Activated CD4-positive, alpha-beta T cell treated with anti-CD3 and anti-CD28 coated beads, Interleukin-2, Interleukin-6, amounts not matched to agents 100 ng/mL and 50 ng/mL, durations not matched to agents 16 hours and 8 hours (primary cell): Measurements from ENCODE around the gene DNM2.
"Not testable (repeated sequence)": the region's sequence is repeated elsewhere in the genome, so short reads cannot be mapped to it uniquely, and the experiment has no call there.

Experiments used
- DNase-seq: peaks from one replicate; pipeline ENCODE4 v3.0.0-alpha.2; 2020

The DNM2 gene

GRCh38 chr19:10727685-10728201 lies 9.9 kb downstream of the DNM2 start:
- no peak for DNase-seq

DNA sequence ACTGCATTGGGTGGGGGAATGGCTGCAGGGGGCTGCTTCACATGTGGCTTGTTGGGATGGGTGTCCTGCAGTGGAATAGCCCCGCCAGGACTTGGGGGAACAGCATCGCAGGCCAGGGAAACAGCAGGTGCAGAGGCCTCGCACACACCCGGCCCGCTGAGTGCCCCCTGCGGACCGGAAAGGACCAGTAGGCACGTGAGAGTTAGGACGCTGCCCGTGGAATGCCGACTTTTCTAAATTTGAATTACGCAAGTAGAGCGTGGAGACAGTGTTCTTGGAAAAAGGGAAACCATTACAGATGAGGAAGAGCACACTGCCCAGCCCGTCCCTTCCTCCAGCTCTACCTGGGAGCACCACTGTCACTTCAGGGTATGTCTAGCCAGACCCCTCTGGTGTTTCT lies 11.5 kb downstream of the DNM2 start:
- DNase-seq, result no peak

GRCh38 chr19:10730932-10731331 lies 13.1 kb downstream of the DNM2 start:
- DNase-seq, result no peak

- DNase-seq, result no peak
These were observed 17.9 kb downstream of the DNM2 start for GRCh38 chr19:10735741-10736140.

DNA sequence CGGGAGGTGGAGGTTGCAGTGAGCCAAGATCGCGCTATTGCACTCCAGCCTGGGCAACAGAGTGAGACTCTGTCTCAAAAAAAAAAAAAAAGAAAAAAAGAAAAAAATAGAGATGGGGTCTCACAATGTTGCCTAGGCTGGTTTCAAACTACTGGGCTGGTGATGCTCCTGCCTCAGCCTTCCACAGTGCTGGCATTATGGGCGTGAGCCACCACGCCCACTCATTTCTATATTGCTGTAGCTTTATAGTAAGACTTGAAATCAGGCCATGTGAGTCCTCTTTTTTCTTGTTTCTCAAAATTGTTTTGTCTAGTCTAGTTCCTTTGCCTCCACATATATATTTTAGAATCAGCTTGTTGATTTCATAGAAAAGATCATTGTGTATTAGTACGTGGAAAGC lies 18.3 kb downstream of the DNM2 start:
- DNase-seq, result no peak

- no peak for DNase-seq
These were observed 19.2 kb downstream of the DNM2 start for GRCh38 chr19:10736916-10737551.

GRCh38 chr19:10737722-10738121 lies 19.8 kb downstream of the DNM2 start:
- DNase-seq, result no peak

DNA sequence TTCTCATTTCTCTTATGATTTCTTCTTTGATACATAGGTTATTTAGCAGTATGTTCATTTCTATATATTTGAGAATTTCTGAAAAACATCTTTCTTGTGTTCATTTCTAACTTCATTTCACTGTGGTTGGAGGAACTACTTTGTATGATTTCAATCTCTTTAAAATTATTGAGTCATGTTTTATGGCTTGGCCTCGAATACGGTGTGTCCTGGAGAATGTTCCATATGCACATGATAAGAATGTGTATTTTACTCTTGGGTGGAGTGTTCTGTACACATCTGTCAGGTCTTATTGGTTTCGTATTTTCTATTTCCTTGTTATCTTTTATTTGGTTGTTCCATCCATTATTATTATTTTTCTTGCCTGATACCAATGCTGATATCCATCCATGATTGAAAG lies 22.9 kb downstream of the DNM2 start:
- no peak for DNase-seq

DNA sequence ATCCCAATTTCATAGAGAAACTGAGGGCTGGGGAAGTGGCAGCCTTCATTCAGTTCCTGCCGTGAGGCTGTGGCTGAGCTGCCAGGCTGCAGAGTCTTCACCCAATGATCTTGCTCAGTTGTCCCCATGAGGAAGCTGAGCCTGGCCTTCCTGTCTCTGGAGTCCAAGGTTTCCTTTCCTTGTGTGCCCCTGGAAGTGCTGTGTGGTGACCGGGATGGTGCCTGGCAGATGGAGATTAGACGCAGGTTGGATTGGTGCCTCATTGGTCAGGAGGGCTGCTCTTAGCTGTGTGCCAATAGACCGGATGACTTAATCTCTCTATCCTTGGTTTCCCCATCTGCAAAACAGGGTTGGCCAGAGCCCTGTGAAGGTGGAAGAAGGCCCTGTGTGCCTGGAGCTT lies 24.6 kb downstream of the DNM2 start:
- DNase-seq, result no peak

DNA sequence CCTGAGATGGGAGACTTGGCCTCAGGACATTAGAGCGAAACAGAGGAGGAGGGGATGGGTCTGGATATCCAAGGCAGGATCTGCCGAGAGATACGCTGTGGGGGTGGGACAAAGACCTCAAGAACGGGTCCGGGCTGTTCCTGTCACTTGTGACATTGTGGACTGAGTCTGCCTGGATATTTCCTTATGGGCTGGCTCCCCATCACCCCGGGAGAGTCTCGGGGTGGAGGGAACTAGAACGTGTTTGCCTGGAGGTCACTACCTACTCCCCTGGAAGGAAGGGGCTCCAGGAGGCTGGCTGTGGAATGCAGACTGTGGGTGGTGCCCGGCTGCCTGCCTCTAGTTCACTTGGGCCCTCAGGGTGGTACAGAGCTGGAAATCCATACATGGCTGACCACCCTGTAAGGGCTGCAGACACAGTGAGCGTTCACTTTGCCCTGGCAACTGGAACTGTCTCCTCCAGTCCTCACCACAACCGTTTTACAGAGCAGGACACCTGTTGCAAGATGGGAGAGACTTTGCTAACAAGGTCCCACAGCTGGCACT lies 26.4 kb downstream of the DNM2 start:
- DNase-seq, result no peak

GRCh38 chr19:10744801-10745293 lies 27.0 kb downstream of the DNM2 start:
- no peak for DNase-seq

DNA sequence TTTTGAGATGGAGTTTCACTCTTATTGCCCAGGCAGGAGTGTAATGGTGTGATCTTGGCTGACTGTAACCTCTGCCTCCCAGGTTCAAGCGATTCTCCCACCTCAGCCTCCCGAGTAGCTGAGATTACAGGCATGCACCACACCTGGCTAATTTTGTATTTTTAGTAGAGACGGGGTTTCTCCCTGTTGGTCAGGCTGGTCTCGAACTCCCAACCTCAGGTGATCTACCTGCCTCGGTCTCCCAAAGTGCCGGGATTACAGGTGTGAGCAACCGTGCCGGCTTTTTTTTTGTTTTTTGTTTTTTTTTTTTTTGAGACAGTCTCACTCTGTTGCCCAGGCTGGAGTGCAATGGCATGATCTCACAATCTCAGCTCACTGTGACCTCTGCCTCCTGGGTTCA lies 28.6 kb downstream of the DNM2 start:
- DNase-seq, result not testable (repeated sequence)

GRCh38 chr19:10747271-10747670 lies 29.4 kb downstream of the DNM2 start:
- no peak for DNase-seq

GRCh38 chr19:10747674-10748073 lies 29.8 kb downstream of the DNM2 start:
- no peak for DNase-seq

DNA sequence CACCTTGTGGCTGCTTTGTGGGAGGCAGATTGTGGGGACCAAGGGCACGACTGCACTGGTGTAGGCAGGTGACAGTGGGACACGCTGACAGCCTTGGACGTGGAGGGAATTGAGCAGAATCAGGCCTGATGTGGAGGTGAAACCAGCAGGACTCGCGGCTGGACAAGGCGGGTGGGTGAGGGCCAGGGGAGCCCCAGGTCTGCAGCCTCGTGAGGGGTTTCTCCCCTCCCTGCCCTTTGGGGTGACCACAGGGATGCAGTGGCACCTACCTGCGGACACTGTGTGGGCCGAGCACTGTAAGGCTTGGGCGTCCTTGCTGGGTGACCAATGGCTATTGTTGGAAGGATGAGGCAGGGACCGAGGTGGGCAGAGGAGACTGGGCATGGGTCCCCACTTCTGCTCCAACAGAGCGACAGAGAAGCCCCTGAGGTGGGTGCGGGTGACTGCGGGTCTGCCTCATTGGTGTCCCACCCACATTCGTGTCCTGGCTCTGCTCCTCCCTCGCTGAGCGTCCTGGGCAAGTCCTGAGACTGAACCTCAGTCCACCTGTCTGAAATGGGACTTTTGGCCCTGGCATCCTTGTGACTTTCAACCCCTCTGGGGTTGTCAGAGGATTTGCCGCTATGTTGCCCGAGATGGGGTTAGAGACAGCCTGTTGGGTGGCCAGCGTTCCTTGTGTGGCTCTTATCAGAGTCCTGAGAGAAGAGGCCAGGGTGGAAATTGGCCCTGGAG lies 30.5 kb downstream of the DNM2 start:
- DNase-seq, result no peak

DNA sequence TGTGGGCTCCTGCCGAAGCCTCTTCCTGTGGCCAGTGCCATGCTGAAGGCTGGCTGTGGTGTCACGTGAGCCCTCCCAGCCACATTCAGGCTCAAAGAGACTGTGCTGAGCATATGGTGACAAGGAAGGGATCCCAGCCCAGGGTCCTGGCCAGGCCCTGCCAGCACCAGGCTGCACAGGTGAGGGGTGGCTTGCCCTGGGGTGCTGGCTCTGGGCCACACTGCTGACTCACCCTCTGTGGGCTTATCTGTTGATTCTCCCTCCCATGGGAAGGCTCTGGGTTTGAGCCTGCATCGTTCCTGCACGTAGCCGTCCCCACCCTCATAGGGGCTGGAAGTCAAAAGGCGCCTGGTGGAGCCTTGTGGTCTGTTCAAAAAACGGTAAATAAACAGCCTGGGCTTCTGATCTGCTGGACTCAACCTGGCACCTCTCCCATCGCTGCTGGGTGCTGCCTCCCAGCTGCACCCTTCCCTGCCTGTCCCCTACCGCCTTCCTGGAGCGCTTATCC lies 31.1 kb downstream of the DNM2 start:
- no peak for DNase-seq

DNA sequence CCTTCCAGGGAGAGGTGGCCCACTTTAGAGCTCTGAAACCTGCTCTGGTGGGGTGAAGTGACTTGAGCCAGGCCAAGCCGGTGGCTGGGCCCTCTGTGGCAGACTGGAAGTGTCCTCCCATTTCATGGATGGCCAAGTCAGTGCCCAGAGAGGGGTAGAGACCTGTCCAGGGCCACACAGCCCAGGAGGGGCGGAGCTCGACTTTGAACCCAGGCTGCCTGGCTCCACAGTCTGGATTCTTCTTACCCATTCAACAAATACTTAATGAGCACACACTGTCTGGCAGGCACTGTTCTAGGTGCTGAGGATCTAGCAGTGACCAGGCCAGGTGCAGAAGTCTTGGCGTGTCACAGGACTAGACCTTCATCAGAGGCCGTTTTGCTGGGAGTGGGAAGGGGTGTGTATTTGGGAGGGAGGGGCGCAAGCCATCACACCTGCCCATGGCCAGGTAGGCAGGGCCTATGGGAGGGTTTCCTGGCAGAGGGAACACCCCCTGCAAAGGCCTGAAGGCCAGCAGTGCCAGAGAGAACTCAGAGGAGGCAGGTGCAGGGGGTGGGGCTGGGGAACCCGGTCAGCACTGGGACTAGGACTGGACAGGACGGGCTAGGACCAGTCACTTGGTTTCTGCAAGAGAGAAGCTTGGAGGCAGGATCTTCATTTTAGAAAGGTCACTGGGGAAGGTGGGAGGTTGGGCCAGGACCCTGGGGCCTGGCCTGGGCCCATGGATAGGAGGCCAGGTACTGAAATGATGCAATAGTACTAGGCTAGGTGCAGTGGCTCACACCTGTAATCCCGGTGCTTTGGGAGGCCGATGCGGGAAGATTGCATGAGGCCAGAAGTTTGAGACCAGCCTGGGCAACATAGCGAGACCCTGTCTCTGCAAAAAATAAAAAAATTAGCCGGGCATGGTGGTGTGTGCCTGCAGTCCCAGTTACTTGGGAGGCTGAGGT lies 31.8 kb downstream of the DNM2 start:
- no peak for DNase-seq

- DNase-seq, result no peak
These were observed 33.5 kb downstream of the DNM2 start for GRCh38 chr19:10751109-10751953.

DNA sequence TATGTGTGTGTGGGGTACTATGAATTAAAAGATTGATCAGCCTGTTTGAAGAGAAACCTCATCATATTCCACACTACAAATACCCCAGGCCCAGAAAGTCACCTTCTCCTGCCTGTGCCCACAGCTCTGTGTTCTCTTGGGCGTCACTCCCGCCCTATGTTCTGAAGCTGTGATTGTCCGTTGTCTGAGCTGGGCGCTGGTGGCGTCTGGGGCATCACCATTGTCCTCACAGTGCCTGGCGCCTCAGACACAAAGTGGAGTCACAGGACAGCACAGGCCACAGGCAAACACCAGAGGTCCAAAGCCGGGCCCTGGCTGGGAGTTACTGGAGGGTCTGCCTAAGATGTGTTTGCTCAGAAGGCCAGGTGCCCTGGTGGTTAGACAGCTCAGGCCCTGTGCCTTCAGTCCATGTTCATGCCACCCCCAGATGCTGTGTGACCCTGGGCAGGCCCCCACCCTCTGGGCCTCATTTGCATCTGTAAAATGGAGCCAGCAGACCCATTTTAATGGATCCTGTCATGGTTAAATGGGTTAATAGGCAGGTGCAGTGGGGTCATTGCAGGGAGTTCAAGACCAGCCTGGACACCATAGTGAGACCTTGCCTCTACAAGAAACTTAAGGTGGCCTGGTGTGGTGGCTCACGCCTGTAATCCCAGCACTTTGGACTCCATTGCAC lies 34.5 kb downstream of the DNM2 start:
- DNase-seq, result no peak

- no peak for DNase-seq
These were observed 35.2 kb downstream of the DNM2 start for GRCh38 chr19:10752913-10753704.
